ENCODE measurements around the gene LIN9. TPM values are rescaled to one million over a fixed set of nuclear protein-coding genes. Genes with fewer than 3 reads are reported as not detected.
"Not testable (repeated sequence)": the region's sequence is repeated elsewhere in the genome, so short reads cannot be mapped to it uniquely, and the experiment has no call there.

LIN9 gene
- total RNA-seq, 3 donors from 2014 or later, result 1.9 to 5.6 (median 2.6) TPM

DNA sequence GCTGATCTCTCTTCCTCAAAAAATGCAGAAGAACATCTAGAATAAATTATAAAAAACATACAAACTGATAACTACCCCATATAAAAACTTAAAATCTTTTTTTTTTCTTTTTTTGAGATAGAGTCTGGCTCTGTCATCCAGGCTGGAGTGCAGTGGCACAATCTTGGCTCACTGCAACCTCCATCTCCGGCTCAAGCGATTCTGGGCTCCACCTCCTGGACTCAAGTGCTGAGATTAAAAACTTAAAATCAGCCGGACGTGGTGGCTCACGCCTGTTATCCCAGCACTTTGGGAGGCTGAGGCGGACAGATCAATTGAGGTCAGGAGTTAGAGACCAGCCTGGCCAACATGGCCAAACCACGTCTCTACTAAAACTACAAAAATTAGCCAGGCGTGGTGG lies 31.1 kb downstream of the LIN9 start:
- Histone ChIP-seq H3K36me3 (no peaks in the 10 kb centered on the region), H3K4me1 (no peaks in the 10 kb centered on the region), H3K27ac (no peak overlapping the region), H3K4me3 (no peak overlapping the region), H3K9me3 (no peaks in the 10 kb centered on the region), H3K27me3 (no peaks in the 10 kb centered on the region)
- no peak for TF ChIP-seq POLR2A (IDR thresholded peaks at IDR 0.05)
- TF ChIP-seq, protein P1, sequence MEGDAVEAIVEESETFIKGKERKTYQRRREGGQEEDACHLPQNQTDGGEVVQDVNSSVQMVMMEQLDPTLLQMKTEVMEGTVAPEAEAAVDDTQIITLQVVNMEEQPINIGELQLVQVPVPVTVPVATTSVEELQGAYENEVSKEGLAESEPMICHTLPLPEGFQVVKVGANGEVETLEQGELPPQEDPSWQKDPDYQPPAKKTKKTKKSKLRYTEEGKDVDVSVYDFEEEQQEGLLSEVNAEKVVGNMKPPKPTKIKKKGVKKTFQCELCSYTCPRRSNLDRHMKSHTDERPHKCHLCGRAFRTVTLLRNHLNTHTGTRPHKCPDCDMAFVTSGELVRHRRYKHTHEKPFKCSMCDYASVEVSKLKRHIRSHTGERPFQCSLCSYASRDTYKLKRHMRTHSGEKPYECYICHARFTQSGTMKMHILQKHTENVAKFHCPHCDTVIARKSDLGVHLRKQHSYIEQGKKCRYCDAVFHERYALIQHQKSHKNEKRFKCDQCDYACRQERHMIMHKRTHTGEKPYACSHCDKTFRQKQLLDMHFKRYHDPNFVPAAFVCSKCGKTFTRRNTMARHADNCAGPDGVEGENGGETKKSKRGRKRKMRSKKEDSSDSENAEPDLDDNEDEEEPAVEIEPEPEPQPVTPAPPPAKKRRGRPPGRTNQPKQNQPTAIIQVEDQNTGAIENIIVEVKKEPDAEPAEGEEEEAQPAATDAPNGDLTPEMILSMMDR (IDR thresholded peaks at IDR 0.05), result no peak
- TF ChIP-seq POLR2AphosphoS5 (IDR thresholded peaks at IDR 0.05), result no peak
- no peak for DNase-seq (ENCODE audit: low spot score in 2 of 2)
- intact Hi-C loops (cut with DNase I; ENCODE audit: low total_unique reads), result no loop called here

DNA sequence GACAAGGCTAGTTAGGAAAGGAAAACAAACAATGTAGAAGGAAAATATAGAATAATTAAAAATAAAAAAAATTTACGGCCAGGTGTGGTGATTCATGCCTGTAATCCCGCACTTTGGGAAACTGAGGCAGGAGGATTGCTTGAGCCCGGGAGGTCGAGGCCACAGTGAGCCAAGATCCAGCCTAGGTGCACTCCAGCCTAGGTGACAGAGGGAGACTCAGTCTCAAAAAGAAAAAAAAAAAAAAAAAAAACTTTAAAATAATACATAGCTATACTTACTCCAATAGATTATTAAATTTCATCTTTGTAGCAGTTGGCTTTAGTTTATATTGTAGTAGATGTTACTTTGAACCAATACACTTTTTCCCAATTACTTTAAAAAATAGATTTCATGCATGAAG lies 32.0 kb downstream of the LIN9 start:
- intact Hi-C loops (cut with DNase I; ENCODE audit: low total_unique reads), result no loop called here
- no peaks in the 10 kb centered on the region for H3K36me3 ChIP-seq
- H3K27me3 ChIP-seq, result no peaks in the 10 kb centered on the region
- H3K4me1 ChIP-seq, result no peaks in the 10 kb centered on the region
- DNase-seq (ENCODE audit: low spot score in 2 of 2), result no peak
- no peak overlapping the region for H3K4me3 ChIP-seq
- H3K9me3 ChIP-seq, result no peaks in the 10 kb centered on the region
- TF ChIP-seq, protein P1 (IDR thresholded peaks at IDR 0.05), result no peak
- no peak for TF ChIP-seq POLR2AphosphoS5 (IDR thresholded peaks at IDR 0.05)
- no peak for TF ChIP-seq POLR2A (IDR thresholded peaks at IDR 0.05)
- no peak overlapping the region for H3K27ac ChIP-seq

DNA sequence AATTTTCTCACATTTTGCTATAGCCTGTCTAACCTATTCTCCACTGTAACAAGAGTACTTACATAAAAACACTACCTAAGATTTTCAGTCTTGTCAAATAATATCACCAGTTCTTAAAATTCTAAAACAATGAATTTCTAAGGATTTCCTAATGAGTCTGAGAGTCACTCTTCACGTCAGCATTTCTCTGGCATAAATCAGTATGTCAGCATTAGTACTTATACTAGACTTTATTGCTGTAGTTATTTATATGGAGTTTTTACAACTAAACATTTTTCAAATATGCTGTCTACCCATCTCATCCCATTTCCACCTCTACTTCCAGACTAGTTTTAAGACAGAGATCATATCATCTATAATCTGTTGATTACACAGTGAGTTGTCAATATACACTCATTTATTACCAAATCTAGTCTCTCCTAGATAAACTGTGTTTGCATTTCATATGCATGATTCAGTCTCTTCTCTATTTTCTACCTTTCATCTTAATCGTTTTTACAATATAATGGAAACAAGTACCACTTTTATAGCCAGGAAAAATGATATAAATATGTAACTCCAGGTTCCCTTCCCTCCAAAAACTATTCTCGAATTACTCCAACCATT lies 32.8 kb downstream of the LIN9 start:
- H3K27me3 ChIP-seq, result no peaks in the 10 kb centered on the region
- DNase-seq (ENCODE audit: low spot score in 2 of 2), result no peak
- TF ChIP-seq, protein P1 (IDR thresholded peaks at IDR 0.05), result no peak
- TF ChIP-seq POLR2AphosphoS5 (IDR thresholded peaks at IDR 0.05) (no peak), POLR2A (IDR thresholded peaks at IDR 0.05) (no peak)
- H3K4me3 ChIP-seq, result no peak overlapping the region
- H3K4me1 ChIP-seq, result no peaks in the 10 kb centered on the region
- no peaks in the 10 kb centered on the region for H3K9me3 ChIP-seq
- intact Hi-C loops (cut with DNase I; ENCODE audit: low total_unique reads), result no loop called here
- H3K36me3 ChIP-seq, result no peaks in the 10 kb centered on the region
- no peak overlapping the region for H3K27ac ChIP-seq

DNA sequence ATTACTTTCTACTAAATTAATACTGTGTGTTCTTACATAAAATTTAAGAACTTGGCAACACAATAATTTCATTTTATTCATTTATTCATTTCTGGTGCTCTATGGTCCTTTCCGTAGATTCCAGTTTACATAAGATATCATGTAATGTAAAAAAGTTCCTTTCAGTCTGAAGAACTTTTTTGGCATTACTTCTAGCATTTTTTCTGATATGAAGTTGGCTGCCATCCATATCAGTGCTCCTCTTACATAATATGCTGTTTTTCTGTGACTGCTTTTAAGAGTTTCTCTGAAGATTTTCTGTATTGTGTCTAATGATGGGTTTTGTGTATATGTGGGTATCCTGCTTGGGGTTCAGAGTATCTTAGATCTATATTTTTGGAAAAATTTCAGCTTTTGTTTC lies 34.8 kb downstream of the LIN9 start:
- Histone ChIP-seq H3K4me1 (no peaks in the 10 kb centered on the region), H3K9me3 (no peaks in the 10 kb centered on the region), H3K27me3 (no peaks in the 10 kb centered on the region), H3K4me3 (no peak overlapping the region), H3K36me3 (no peaks in the 10 kb centered on the region), H3K27ac (no peak overlapping the region)
- no peak for DNase-seq (ENCODE audit: low spot score in 2 of 2)
- TF ChIP-seq POLR2AphosphoS5 (IDR thresholded peaks at IDR 0.05) (no peak), POLR2A (IDR thresholded peaks at IDR 0.05) (no peak)
- TF ChIP-seq, protein P1 (IDR thresholded peaks at IDR 0.05), result no peak
- intact Hi-C loops (cut with DNase I; ENCODE audit: low total_unique reads), result no loop called here

DNA sequence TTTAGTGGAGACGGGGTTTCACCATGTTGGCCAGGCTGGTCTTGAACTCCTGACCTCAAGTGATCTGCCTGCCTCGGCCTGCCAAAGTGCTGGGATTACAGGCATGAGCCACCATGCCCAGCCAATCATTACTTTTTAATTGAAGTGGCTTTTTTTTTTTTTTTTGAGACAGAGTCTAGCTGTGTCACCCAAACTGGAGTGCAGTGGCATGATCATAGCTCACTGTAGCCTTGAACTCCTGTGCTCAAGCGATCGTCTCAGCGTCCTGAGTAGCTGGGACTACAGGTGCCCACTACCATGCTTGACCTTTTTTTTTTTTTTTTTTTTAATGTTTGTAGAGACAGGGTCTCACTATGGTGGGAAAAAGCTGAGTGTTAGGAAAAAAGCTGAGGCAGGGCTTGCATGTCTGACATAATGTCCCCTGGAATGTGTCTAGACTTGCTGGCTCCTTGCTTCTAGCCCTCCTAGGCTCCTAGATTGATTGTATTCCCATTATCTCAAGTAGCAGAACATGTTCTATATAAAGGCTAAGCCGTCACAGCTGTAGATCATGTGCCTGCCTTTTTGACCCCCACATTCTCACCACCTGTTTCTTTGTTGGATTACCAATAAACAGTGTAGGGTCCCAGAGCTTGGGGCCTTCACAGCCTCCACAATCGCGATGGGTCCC lies 36.6 kb downstream of the LIN9 start:
- H3K27me3 ChIP-seq; H3K4me3 ChIP-seq; H3K9me3 ChIP-seq; H3K27ac ChIP-seq; intact Hi-C loops (cut with DNase I; ENCODE audit: low total_unique reads); H3K4me1 ChIP-seq; H3K36me3 ChIP-seq; DNase-seq (ENCODE audit: low spot score in 2 of 2): not testable (repeated sequence)
